ENCODE measurements around the gene ARHGEF4. TPM values are rescaled to one million over a fixed set of nuclear protein-coding genes. Genes with fewer than 3 reads are reported as not detected.

The ARHGEF4 gene
- total and polyA plus RNA-seq, 2 donors from 2014 or later = 0.90 to 0.94 TPM

DNA sequence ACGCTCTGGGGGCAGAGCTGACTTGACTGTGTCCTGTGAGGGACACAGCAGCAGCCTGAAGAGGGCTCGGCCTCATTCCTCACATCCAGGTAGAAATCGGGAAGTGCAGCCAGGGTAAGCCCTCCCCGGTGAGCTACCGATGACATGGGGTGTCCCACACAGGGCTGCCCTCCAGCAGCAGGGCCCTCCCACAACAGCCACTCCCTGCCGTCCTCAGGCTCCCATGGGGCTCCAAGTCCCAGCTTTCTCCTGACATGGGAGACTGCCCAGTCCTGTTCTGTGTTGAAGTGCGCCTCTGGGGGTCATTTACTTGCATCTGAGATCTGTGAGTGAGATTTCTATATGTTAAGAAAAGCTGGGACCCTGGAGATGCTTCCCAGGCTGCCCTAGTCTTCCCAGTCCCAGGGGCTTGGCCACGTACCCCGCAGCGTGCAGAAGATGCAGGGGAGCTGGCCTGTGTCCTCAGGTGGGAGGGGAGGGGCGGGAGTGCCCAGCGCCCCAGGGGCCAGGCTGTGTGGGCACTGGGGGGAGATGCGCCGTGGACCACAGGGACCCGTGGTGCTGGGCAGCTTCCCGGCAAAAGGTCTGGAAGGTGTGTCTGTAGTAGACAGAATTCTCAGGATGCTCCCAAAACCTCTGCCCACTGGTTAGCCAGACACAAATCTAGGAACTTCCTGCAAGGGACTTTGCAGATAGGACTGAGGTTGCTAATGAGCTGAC, 168.7 kb downstream of the ARHGEF4 start:
- no peak overlapping the region for H3K4me3 ChIP-seq (ENCODE audit: low read length in 3 of 3)
- no peak overlapping the region for H3K27ac ChIP-seq (ENCODE audit: low read depth in 2 of 2, low read length in 2 of 2)
- H3K27me3 ChIP-seq (ENCODE audit: control insufficient read depth, insufficient read depth, low read length) = no peaks in the 10 kb centered on the region
- DNase-seq (no peak), FAIRE-seq (no peak)
- peaks cover 0 to 2% (median 0%) of the 10 kb centered on the region in 3 donors for H3K9me3 ChIP-seq (ENCODE audit: control insufficient read depth in 2 of 3, insufficient read depth in 1 of 3, low read length in 3 of 3)
- H3K36me3 ChIP-seq (ENCODE audit: control insufficient read depth in 2 of 3, insufficient read depth in 3 of 3, low read length in 3 of 3) = no peaks in the 10 kb centered on the region
- H3K4me1 ChIP-seq (ENCODE audit: control insufficient read depth in 2 of 3, insufficient read depth in 2 of 3, low read depth in 1 of 3, low read length in 3 of 3) = no peaks in the 10 kb centered on the region
- H3K9ac ChIP-seq (ENCODE audit: low read length in 3 of 3) = no peak overlapping the region
- intact Hi-C loops (cut with DNase I) = no loop called here
- no peak for TF ChIP-seq CTCF (IDR thresholded peaks at IDR 0.05; ENCODE audit: borderline replicate concordance, extremely low read depth, insufficient read depth)

GRCh38 chr2:131006561-131006960, 169.8 kb downstream of the ARHGEF4 start:
- H3K27ac ChIP-seq (ENCODE audit: low read depth in 2 of 2, low read length in 2 of 2) = no peak overlapping the region
- no peak overlapping the region for H3K4me3 ChIP-seq (ENCODE audit: low read length in 3 of 3)
- no peaks in the 10 kb centered on the region for H3K4me1 ChIP-seq (ENCODE audit: control insufficient read depth in 2 of 3, insufficient read depth in 2 of 3, low read depth in 1 of 3, low read length in 3 of 3)
- H3K36me3 ChIP-seq (ENCODE audit: control insufficient read depth in 2 of 3, insufficient read depth in 3 of 3, low read length in 3 of 3) = no peaks in the 10 kb centered on the region
- intact Hi-C loops (cut with DNase I) = no loop called here
- no peak overlapping the region for H3K9ac ChIP-seq (ENCODE audit: low read length in 3 of 3)
- no peak for FAIRE-seq
- no peak for DNase-seq
- peaks cover 0 to 2% (median 0%) of the 10 kb centered on the region in 3 donors for H3K9me3 ChIP-seq (ENCODE audit: control insufficient read depth in 2 of 3, insufficient read depth in 1 of 3, low read length in 3 of 3)
- no peaks in the 10 kb centered on the region for H3K27me3 ChIP-seq (ENCODE audit: control insufficient read depth, insufficient read depth, low read length)
- no peak for TF ChIP-seq CTCF (IDR thresholded peaks at IDR 0.05; ENCODE audit: borderline replicate concordance, extremely low read depth, insufficient read depth)

- no peaks in the 10 kb centered on the region for H3K4me1 ChIP-seq (ENCODE audit: control insufficient read depth in 2 of 3, insufficient read depth in 2 of 3, low read depth in 1 of 3, low read length in 3 of 3)
- intact Hi-C loops (cut with DNase I) = no loop called here
- no peak for DNase-seq
- H3K27me3 ChIP-seq (ENCODE audit: control insufficient read depth, insufficient read depth, low read length) = no peaks in the 10 kb centered on the region
- H3K27ac ChIP-seq (ENCODE audit: low read depth in 2 of 2, low read length in 2 of 2) = no peak overlapping the region
- TF ChIP-seq CTCF (IDR thresholded peaks at IDR 0.05; ENCODE audit: borderline replicate concordance, extremely low read depth, insufficient read depth) = no peak
- no peak overlapping the region for H3K9ac ChIP-seq (ENCODE audit: low read length in 3 of 3)
- no peaks in the 10 kb centered on the region for H3K36me3 ChIP-seq (ENCODE audit: control insufficient read depth in 2 of 3, insufficient read depth in 3 of 3, low read length in 3 of 3)
- FAIRE-seq = no peak
- H3K4me3 ChIP-seq (ENCODE audit: low read length in 3 of 3) = no peak overlapping the region
- H3K9me3 ChIP-seq (ENCODE audit: control insufficient read depth in 2 of 3, insufficient read depth in 1 of 3, low read length in 3 of 3) = peaks cover 0 to 2% (median 0%) of the 10 kb centered on the region in 3 donors
Measured at GRCh38 chr2:131008967-131009366, 172.3 kb downstream of the ARHGEF4 start.

All from kidney (tissue), 14 donors.